ENCODE data around the gene CYP4F2.
"Not testable (repeated sequence)": the region's sequence is repeated elsewhere in the genome, so short reads cannot be mapped to it uniquely, and the experiment has no call there.

Gene CYP4F2

GRCh38 chr19:15902254-15902653 lies 4.4 kb upstream of the CYP4F2 start:
- DNase-seq: no peak
- intact Hi-C loops (cut with DNase I): no loop called here

- intact Hi-C loops (cut with DNase I): no loop called here
- no peak for DNase-seq
Measured at GRCh38 chr19:15900504-15900903, 2.6 kb upstream of the CYP4F2 start.

- intact Hi-C loops (cut with DNase I); DNase-seq: not testable (repeated sequence)
Measured at GRCh38 chr19:15900032-15900431, 2.2 kb upstream of the CYP4F2 start.

- intact Hi-C loops (cut with DNase I); DNase-seq: not testable (repeated sequence)
Measured at GRCh38 chr19:15899561-15899960, 1.7 kb upstream of the CYP4F2 start.

GRCh38 chr19:15897026-15897737 lies 692 bp downstream of the CYP4F2 start:
- DNase-seq: peak in 31 of 42 donors; percentile 9 to 85 (median 41)
- intact Hi-C loops (cut with DNase I): no loop called here

- intact Hi-C loops (cut with DNase I): no loop called here
- no peak for DNase-seq
Measured at GRCh38 chr19:15895876-15896430, 1.9 kb downstream of the CYP4F2 start.

GRCh38 chr19:15894359-15894758 lies 3.5 kb downstream of the CYP4F2 start:
- DNase-seq: no peak
- intact Hi-C loops (cut with DNase I): no loop called here

- DNase-seq: no peak
Measured at GRCh38 chr19:15893477-15893876, 4.4 kb downstream of the CYP4F2 start.

GRCh38 chr19:15892012-15892411 lies 5.9 kb downstream of the CYP4F2 start:
- intact Hi-C loops (cut with DNase I): no loop called here
- no peak for DNase-seq

More at GRCh38 chr19:15893477-15893876, 4.4 kb downstream of the CYP4F2 start:
- intact Hi-C loops (cut with DNase I): no loop called here

GRCh38 chr19:15891434-15891833 lies 6.4 kb downstream of the CYP4F2 start:
- intact Hi-C loops (cut with DNase I): no loop called here
- no peak for DNase-seq

- DNase-seq; intact Hi-C loops (cut with DNase I): not testable (repeated sequence)
Measured at GRCh38 chr19:15889339-15889738, 8.5 kb downstream of the CYP4F2 start.

GRCh38 chr19:15885919-15886318 lies 12.0 kb downstream of the CYP4F2 start:
- intact Hi-C loops (cut with DNase I): no loop called here

GRCh38 chr19:15885167-15885566 lies 12.7 kb downstream of the CYP4F2 start:
- DNase-seq: no peak
- intact Hi-C loops (cut with DNase I): no loop called here

More at GRCh38 chr19:15885919-15886318, 12.0 kb downstream of the CYP4F2 start:
- DNase-seq: no peak

GRCh38 chr19:15883329-15883728 lies 14.5 kb downstream of the CYP4F2 start:
- DNase-seq; intact Hi-C loops (cut with DNase I): not testable (repeated sequence)

GRCh38 chr19:15874821-15875474 lies 22.9 kb downstream of the CYP4F2 start:
- intact Hi-C loops (cut with DNase I): no loop called here
- no peak for DNase-seq

GRCh38 chr19:15873771-15874170 lies 24.1 kb downstream of the CYP4F2 start:
- intact Hi-C loops (cut with DNase I); DNase-seq: not testable (repeated sequence)

- DNase-seq: no peak
- intact Hi-C loops (cut with DNase I): no loop called here
Measured at GRCh38 chr19:15871570-15871969, 26.3 kb downstream of the CYP4F2 start.

- intact Hi-C loops (cut with DNase I): no loop called here
- DNase-seq: no peak
Measured at GRCh38 chr19:15869873-15870272, 28.0 kb downstream of the CYP4F2 start.

GRCh38 chr19:15869109-15869555 lies 28.7 kb downstream of the CYP4F2 start:
- intact Hi-C loops (cut with DNase I): no loop called here
- peak in 26 of 42 donors; percentile 9 to 65 (median 23) for DNase-seq

- intact Hi-C loops (cut with DNase I): no loop called here
- DNase-seq: no peak
Measured at GRCh38 chr19:15866636-15867035, 31.2 kb downstream of the CYP4F2 start.
